GM21515 (cell line): Measurements from ENCODE around the gene PGS1.
"Not testable (repeated sequence)": the region's sequence is repeated elsewhere in the genome, so short reads cannot be mapped to it uniquely, and the experiment has no call there.

ENCODE experiments used
- ATAC-seq: cut with Tn5 transposase; IDR thresholded peaks from one replicate; pipeline ENCODE4 v1.9.1; 2021; ENCODE audit not compliant: unreplicated experiment

The PGS1 gene

DNA sequence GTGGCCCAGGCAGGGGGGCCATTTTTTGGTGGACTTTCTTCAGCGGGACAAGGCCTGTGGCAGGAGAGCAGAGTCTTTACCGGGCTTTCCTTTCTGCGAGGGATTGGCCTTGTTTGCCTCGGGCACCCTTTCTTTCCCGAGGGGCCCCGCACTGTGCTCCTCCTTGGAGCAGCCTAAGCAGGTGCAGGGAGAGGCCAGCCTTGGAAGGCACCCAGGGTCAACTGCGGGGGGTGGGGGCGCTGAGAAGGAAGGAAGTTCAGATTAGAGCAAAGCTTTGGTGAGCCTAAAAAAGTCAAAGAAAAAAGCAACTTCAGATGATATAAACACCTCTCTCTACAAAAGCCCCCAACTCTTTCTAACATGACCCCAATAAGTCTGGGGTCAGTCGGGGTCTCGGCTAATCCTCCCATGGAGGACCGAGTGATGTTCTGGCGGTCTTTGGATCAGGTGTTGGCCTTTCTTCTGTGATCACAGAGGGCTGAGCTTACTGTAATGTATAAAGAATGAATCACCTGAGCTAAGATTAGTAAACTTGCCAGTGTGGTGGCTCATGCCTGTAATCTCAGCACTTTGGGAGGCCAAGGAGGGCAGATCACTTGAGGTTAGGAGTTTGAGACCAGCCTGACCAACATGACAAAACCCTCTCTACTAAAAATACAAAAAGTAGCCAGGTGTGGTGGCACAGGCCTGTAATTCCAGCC is 63.0 kb downstream of the PGS1 start:
- no peak for ATAC-seq

DNA sequence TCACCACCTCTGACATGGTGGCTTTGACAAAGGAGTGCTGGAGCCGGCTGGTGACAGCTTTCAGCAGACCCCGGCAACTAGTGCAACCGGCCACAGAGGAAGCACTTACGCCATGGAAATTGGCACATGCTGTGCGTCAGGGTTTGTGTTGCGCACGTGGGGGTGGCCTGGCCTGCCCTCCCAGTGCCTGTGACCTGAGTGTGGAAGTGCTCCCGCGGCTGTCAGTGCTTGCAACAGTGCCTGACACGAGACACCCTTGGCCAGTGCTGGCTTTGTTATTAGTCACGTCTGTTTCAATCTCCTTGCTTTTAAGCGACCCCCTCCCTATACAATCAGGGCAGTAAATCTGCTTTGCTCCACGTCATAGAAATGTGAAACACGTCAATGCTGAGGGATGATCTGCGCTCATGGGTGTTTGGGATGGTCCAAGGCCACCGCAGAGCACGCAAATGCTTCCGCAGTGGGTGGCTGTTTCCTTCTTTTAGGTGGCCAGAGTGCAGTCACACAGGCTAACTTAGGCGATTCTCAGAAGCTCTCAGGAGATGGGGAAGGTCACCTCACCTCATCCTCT is 64.3 kb downstream of the PGS1 start:
- ATAC-seq, result no peak

DNA sequence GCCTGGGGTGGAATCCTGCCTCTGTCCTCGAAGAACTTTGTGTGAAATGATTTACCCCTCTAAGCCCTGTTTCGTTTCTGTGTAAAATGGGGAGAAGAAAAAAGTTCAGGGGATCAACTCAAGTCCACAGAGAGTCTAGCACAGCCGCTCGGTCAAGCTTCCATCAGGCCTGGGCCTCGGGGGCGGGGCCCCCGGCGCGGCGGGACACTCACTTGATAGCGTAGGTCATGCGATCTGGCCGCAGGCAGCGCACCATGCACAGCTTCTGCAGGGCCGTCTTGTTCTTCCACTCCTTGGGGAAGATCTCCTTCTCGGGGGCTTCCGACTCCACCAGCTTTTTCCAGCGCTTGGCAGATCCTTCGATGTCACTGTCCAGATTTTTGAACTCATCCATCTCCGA is 65.9 kb downstream of the PGS1 start:
- ATAC-seq, result no peak

DNA sequence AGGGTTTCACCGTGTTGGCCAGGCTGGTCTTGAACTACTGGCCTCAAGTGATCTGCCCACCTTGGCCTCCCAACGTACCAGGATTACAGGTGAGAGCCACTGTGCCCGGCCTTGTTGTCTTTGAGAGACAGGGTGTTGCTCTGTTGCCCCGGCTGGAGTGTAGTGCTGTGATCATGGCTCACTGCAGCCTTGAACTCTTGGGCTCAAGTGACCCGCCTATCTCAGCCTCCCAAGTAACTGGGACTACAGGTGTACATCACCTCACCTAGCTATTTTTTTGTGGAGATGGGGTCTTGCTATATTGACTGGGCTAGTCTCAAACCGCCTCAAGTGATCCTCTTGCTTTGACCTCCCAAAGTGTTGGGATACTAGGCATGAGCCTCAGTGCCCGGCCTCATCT is 68.4 kb downstream of the PGS1 start:
- ATAC-seq, result no peak

DNA sequence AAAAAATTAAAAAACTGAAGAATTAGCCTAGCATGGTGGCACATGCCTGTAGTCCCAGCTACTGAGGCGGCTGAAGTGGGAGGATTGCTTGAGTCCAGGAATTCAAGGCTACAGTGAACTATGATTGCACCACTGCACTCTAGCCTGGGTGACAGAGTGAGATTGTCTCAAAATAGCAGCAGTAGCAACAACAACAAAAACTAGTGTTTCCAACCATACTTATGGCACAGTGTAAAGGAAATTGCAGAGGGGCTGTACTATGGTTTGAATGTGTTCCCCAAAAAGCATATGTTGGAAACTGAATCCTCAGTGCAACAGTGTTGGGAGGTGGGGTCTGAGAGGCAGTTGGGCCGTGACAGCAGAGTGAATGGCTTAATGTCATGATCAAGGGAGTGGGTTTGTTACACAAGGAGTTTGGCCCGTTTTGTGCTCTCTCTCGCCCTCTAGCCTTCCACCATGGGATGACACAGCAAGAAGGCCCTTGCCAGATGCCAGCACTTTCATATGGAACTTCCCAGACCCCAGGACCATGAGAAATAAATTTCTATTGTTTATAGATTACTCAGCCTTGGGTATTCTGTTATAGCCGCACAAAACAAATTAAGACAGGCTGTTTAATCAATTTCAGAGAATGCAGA is 70.0 kb downstream of the PGS1 start:
- no peak for ATAC-seq

DNA sequence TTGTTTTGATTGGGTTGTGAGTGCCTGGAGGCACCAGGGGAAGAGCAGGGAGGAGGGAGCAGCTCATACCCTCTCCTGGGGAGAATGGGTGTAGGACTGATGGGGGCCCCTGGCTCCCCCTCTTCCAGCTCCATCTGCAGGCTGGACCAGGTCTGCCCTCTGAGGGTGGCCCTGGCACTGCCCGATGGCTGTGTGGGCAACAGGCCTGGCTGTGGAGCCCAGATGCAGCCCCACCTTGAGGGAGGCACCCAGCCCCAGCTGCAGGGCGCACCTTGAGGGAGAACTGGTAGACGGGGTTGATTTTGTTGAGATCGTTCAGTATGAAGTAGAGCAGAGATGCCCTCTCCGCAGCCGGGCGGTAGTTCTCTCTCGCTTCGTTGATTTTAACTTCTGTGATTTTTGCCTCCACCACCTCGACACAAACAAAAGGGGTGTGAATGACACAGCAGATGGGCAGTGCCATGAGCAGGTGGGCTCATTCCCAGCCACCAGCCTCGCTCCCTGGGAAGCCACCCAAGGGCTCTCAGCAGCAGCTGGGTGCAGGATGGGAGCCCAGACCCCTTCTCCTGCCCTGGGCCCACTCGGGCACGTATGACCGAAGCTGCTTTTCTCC is 71.6 kb downstream of the PGS1 start:
- no peak for ATAC-seq

DNA sequence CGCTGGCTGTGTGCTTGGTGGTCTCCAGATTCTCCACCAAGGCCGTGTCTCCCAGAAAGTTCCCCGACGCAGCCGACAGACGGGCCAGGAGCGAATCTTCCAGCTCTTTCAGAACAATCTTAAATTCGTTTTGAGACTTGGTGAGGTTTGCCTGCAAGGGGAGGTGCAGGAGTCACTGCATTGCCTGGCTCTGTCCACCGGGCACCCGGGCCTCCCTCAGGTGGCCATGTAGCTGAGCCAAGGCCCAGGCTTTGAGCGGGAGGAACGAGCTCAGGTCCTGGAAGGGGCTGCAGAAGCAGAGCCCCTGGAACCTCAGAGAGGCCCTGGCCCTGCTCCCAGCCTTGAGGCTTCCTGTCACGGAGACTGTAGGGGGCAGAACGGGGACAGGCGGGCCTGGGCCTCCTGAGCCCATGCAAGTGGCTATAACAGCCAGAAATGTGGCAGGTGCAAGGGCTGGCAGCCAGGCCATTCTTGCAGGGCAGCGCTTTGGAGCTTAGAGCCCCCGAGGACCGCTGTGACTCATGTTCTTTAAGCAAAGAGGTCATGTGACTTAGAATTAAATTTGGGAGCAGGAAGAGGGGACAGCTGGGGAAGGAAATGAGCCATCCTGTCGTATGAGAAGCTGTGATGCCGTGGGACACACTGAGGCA is 72.4 kb downstream of the PGS1 start:
- no peak for ATAC-seq

DNA sequence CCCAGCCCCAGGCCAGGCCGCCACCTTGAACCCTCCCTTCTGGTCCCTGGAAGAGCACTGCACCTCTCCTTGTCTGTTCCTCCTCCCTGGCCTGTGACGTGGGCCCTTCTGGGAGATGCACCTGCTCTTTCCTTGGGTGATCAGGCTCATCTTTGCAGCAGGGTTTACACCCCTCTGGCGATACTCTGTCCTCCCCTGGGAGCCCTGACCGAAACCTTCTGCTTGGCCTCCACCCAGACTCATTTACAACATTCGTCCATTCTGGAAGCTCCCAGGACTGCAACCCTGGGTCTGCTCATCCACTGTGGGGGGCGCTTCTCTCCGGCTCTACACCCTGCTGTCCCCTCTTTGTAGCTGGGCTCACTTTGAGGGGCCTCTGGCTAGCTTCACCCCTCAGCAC is 73.3 kb downstream of the PGS1 start:
- no peak for ATAC-seq

DNA sequence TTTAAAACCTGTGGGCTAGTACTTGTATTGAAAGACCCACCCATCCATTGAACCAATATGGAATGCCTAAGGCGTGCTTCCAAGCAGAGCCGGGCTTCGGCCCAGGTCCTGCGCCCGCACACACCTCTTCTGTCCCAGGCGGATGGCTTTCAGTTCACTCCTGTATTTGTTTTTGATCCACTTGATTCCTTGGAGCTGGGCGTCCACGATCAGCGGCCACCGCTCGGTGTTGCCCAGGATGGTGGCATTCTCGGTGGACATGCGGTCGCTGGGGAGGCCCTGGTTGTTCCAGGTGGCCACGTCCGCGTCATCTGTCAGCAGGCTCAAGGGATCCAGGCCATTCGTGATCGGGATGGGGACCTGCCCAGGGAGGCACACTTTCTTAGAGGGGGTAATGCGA is 75.9 kb downstream of the PGS1 start:
- ATAC-seq, result no peak

DNA sequence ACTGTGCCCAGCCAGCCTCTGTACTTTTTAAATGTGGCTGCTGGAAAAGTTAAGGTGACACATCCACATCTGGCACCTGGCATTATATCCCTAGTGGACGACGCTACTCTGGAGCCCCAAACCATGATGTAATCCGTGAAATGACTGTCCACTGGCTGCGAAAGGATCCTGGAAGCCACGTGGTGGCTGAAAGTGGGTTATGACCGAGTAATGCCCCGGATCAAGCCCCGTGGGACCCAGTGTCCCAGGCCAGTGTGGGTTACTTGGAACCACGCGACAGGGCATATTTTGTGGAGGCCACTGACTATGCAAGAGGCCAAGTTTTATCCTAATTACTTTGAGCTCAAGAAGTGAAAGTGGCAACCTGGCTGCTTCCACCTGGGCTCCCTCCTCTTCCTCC is 79.6 kb downstream of the PGS1 start:
- ATAC-seq, result no peak

DNA sequence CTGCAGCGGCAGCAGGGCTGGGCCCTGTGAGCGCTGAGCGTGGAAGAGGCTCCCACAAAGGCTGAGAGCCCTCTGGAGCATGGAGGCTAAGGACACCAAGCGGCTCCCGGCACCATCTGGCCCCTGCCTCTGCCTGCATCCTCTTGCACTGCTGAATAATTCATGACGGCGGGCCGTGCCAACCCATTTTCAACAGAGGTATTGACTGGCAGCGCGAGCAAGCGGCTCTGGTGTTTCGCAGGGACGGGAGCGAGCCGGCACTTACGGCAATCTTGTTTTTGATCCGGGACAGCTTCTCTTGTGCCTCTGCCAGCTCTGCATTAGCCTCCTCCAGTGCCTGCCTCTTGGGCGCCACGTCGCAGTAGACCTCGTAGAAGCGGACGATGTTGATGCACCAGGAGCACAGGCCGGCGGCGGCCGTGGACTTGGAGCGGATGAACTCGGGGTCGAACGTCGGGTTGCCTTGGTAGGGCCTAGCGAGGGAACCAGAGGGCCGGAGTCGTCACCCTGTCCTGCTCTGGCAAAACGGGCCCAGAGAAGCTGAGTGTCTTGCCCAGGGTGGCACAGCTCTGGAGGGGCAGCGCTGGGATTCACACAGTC is 80.4 kb downstream of the PGS1 start:
- no peak for ATAC-seq

DNA sequence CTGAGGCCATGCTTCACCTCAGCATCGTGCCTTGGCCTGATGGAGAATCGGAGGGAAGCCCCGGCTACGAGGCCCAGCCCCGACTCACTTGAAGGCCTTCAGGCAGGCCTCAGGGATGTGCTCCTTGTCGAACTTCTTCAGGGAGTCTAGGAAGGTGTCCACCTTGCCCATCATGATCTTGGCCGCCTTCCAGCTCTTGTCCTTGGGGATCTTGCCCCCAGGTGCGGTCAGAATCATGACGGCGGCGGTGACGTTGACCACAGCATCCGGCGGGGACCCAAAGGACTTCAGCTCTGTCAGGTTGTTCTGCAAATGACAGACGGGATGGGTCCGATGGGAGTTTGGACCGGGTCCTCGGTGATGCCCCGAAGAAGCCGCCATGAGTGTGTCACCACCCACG is 81.2 kb downstream of the PGS1 start:
- no peak for ATAC-seq

DNA sequence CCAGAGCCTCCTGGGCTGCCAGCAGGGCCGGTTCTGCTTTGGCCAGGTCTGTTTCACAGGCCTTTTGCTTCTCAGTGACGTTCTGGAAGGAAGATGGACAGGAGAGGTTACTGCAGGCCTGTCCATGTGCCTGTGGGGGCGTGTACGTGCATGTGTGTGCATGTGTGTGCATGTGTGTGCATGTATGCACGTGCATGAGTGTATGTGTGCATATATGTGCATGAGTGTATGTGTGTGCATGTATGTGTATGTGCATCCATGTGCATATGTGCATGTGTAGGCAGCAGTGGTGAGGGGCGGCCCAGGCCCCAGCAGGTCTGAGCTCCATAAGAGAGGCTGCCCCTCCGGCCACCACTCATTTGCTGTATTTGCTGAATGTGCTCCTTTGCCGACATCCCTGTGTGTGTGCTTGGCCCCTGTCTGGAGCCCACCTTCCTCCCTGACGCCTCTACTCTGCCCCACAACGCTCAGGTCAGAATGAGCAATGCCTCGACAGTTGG is 81.8 kb downstream of the PGS1 start:
- ATAC-seq, result no peak

DNA sequence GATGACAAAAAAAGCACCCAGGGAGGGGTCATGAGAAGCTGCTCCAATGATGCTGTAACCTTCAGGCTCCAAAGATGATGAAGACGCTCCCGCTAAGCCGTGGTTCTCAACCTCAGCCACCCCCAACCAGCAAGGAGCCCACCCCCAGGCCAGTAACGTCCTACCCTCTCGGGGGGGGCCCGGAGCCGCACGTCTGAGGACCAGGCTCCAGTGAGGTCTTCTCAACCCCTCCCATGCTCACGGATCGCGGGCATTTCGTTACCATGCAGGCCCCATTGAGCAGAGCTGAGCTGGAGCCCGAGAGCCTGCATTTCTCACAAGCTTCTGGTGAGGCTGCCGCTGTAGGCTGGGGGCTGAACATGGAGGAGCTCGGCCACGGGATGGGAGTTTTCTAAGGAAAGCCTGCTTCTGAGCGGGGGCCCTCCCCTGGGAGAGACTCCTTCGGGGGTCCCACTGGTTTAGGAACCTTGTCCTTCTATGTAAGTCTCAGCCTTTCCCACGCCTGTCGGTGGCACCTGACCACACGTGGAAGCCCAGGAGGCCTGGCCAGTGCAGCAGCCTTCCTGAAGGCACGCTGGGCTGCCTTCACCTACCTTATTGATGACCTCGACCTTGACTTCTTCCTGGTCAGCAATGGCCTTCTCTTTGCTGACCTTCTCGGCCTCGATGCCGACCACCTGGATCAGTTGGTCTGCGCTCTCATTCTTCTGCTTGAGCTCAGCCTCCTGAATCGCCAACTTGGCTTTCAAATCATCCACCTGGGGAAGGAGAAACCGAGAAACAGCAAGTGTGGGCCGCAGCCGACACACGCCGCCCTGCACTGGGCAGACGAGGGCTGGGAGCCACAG is 82.7 kb downstream of the PGS1 start:
- no peak for ATAC-seq

DNA sequence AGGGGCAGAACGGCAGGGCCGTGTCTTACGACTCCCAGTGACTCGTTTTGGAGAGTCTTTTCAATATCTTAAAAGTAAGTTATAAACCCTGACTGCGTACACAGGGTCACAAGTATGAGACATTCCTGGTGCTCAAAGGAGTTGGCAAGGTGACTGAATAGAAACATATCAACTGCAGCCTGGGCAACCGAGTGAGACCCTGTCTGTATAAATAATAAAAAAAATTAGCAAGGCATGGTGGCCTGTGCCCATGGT is 83.3 kb downstream of the PGS1 start:
- ATAC-seq, result no peak

DNA sequence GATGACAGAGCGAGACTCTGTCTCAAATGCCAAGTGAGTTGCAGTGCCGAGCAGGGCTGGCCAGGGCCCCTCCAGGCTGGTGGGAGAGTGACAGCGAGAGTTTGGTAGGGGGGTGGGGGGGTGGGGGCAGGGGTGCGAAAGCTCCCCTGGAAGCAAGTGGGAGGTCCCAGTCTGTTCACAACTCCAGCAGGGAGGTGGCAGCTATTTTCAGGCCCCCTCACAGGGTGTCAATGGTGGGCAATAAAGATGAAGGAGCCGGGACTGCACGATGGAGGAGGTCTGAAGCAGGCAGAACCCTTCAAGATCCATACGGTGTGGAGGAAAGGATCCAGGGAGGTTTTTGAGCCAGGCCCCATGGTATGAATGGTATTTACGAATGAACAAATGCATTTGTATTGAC is 83.7 kb downstream of the PGS1 start:
- ATAC-seq, result no peak

DNA sequence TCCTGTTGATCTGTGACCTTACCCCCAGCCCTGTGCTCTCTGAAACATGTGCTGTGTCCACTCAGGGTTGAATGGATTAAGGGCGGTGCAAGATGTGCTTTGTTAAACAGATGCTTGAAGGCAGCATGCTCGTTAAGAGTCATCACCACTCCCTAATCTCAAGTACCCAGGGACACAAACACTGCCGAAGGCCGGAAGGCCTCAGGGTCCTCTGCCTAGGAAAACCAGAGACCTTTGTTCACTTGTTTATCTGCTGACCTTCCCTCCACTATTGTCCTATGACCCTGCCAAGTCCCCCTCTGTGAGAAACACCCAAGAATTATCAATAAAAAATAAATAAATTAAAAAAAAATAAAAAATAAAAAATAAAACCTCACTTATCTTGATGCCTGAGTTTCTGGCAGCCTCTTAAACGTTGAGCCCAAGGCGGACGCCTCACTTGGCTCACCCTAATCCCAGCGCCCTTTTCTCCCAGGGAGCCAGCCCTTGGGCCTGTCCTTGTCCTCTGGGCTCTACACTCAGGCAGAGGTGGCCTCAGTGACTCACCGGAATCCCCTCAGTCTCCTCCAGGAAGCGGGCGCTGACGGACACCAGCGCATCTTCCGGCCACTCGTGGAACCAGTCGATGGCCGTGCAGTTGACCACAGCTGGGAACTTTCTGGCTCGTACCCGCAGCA is 87.8 kb downstream of the PGS1 start:
- ATAC-seq, result not testable (repeated sequence)

DNA sequence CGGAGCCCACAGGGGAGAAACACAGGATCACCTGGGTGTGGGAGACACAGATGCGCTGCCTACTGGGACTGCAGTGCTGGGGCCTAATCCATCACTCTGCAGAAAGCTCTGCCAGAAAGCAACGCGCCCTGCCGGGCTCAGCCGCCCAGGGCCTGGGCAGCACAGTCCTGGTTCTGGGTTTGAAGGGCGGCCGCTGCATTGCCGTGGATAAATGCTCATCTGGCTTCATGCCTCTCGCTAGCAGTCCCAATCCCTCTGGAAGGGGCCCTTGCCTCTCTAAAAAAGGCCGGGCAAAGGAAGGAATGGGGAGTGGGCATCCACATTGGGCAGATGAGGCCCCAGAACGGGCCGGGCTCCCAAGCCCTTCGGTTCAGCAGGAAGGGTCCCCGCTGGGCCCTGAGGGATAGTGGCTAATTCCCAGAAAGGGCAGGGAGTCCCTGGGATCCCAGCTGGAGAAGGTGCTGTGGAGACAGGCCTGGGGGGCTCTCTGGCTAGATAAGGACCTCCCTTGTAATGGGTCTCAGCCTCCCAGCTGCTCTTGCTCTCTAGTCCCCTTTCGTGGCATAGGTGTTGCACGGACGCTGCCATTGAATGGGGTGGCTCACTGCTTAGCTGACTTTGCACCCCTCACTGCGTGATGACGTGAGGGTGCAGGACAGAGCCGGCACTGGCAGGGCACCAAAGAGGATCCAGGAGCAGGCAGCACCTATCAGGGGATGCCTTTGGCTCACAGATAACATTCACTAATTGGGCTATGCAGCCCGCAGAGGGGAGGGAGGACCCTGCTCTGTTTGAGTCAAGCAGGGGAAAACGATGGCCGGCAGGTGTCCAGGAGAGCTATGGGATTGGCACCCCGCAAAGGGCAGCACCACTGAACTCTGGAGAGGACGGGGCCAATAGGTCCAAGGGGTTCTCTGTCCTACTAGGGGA is 88.6 kb downstream of the PGS1 start:
- no peak for ATAC-seq

DNA sequence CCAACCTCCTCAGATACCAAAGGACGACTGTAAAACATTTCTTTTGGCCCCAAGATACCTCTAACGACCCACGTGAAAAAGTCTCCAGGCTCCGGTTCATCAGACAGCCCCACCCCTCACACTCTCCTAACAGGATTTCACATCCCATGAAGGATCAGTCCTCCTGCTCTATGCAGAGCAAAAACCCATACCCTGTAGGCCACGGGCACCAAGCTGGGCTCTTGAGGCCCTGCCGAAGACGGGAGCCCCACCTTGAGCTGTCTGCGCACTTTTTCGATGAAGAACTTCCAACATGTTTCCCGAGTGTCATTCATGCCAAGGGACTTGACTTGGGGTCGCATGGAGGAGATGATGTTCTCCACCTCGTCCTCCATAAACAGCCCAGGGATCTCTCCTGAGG is 89.9 kb downstream of the PGS1 start:
- ATAC-seq, result no peak
